Stimulated activated CD8-positive, alpha-beta memory T cell treated with anti-CD3 and anti-CD28 coated beads, Interleukin-7, amount 100 ng/mL, for 48 hours (primary cell): Measurements from ENCODE around the gene NFKBIA.
"Not testable (repeated sequence)": the region's sequence is repeated elsewhere in the genome, so short reads cannot be mapped to it uniquely, and the experiment has no call there.

Source experiments
- DNase-seq, 2 donors: peaks; one replicate each; pipeline ENCODE4 v3.0.0-alpha.2; 2020; ENCODE audit warnings: low read depth in 1 of 2; ENCODE audit errors: extremely low read depth in 1 of 2

The NFKBIA gene

DNA sequence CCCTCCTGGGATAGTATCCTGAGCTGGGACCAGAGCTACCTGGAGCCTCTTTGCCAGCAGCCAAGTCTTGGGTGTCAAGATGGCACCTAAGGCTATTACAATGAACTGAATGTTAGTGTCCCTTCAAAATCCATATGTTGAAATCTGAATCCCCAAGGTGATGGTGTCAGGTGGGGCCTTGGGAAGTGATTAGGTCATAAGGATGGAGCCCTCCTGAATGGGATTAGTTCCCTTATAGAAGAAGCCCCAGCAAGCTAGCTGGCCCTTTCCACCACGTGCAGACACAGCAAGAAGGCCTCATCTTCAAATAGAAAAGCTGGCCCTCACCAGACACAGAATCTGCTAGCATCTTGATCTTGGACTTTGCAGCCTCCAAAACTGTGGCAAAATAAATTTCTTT is 12.4 kb downstream of the NFKBIA start:
- no peak for DNase-seq

DNA sequence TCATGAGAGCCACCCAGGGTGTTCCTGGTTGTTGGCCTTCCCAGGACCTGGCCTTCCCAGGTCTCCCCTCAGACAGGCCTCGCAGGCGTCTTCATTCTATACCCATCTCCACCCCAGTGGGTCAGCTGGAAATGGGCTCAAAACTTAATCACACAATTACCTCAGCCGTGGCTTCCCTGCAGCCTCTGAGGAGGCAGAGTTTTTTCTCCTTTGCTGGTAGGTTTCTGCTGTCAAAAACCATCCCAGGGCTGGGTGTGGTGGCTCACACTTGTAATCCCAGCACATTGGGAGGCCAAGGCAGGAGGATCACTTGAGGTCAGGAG is 13.2 kb downstream of the NFKBIA start:
- no peak for DNase-seq

DNA sequence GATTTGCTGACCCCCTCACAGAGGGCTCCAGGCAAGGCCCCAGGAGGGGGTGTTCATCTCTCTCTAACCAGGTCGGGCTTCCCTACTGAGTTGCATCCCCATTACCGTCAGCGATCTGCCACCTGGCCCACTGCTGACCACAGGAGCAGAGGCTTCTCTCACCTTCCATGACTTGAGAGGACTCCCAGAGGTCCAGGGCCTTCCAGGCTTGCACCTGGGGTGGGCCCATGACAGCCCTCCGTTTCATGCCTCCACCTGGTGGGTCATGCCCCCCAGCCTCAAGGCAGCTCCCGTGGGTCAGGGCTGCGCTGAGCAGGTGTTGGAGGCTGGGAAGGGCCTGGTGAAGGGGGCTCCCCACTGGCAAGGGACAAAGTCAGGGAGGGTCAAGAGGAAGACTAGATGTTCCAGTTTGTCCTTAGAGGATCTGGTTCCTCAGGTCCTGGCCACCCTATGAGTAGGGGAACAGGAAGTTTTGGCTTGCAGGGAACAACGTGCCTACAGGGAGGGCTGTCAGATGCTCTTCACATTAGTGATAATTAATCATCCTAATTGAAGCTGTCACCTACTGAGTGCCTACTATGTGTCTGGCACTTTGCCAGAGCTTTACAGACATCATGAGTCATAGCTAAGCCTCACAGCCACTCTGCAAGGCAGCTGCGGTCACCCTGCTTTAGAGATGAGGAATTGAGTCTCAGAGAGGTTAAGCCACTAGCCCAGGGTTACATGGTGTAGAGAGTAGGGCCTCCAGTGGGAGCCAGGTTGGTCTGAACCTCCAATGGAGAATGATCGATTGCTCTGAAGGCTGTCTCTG is 13.8 kb downstream of the NFKBIA start:
- no peak for DNase-seq

DNA sequence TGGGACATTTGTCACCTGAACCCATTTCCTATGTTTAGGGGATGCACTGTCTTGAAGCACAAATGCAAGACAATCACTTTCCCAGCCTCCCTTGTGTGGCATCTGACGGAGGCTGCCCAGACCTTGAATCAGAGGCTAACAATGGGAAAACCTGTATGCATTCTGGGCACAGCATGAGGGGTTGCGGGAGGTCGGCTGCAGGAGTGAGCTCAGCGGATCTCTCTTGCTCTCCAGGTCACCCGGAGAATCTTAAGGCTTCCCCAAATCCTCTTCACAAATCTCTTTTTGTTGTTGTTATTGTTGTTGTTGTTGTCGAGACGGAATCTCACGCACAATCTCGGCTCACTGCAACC is 15.3 kb downstream of the NFKBIA start:
- no peak for DNase-seq

DNA sequence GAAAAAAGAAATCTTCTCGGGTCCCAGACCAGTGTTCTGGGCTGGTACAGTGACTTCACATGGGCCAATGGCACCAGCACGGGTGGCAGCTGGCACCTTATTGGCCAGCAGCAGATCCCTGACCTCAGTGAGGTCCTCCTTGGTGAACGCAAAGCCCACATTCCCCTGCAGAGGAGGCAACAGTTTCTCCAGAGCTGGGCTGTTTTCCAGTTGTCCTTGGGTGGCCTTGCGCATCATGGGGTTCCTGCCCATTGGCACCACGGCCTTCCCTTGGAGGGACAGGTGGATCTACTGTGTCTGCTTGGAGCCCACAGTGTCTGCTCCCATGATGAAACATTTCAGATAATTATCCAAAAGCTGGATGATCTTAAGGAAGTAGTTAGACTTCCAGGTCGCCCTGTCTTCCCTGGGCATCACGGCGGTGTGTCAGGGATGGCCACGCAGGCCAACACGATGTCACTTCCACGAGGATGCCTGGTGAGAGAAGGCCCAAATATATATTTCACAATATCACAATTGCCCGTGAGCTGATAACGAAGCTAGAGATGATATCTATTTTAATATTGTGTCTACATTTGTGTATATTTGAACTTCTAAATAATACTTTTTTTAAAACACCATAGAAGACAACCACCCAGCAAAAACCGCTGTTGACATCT is 15.8 kb downstream of the NFKBIA start:
- DNase-seq: no peak

- no peak for DNase-seq
Measured at GRCh38 chr14:35387713-35388579, 16.6 kb downstream of the NFKBIA start.

DNA sequence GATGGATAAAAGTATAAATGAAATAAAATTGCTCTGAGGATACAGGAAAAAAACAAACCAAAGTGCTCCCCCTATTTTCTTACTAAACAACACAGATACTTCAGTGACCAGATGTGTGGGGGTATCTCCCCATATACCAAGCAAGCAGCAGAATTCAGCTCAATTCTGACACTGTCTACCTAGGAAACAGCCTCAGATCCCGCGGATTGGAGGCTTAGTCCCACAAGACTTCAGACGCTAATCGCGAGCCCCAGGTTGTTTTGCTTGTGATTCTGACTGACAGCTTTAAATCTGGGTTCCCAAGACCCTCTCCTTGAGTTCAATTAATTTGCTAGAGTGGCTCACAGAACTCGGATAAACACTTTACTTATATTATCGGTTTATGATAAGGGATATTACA is 17.3 kb downstream of the NFKBIA start:
- no peak for DNase-seq

DNA sequence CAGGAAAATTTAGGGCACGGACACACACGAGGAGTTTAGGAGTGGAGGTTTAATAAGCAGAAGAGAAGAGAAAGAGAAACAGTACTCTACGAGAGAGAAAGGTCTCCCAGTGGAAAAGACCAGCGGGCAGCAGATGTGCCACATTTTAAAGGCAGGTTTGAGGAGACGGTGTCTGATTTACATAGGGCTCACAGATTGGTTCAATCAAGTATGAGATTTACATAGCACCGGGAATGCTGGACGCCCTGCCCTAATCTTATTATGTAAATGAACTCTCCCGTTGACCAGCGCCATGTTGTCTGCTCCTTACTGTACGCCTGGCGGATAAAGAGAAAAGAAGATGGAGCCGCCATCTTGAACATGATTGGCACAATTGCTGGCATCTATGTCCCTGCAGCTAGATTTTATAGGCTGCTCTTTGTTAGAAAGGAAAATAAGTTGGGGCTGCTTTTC is 17.9 kb downstream of the NFKBIA start:
- no peak for DNase-seq

DNA sequence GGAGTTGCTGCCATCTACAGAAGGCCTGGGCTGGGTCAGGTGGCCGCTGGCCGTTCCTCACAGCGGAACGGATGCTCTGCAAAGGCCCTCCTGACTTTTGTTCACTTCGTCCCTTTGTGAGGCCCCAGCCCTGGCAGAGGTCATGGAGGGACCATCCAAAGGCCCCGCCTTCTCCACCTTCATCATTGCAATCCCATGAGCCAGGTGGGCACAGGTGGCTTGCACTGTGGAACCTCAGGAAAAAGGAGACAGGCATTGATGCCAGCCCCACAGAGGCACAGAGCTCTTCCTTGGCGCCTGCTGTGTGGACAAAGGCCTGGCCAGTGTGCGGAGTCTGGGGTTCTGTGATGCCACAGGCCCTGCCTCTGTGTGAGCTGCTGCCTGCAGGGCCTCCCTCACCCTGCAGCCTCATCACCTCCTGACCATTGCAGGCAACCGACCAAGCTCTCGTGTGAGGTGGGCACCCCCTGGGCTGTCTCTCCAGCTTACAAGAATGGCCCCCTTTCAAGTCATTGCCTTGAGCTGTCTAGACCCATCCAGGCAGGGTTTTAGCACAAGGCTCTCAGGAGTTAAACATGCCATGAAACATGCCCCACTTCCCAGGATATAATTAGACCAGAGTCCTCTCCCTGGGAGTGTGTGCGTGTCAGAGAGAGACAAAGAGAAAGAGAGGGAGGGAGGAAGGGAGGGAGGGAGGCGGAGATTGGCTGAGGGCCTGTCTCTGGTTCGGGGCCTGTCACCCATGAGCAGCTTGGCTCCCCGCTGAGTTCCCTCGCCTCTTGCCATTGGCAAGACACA is 19.3 kb downstream of the NFKBIA start:
- no peak for DNase-seq

DNA sequence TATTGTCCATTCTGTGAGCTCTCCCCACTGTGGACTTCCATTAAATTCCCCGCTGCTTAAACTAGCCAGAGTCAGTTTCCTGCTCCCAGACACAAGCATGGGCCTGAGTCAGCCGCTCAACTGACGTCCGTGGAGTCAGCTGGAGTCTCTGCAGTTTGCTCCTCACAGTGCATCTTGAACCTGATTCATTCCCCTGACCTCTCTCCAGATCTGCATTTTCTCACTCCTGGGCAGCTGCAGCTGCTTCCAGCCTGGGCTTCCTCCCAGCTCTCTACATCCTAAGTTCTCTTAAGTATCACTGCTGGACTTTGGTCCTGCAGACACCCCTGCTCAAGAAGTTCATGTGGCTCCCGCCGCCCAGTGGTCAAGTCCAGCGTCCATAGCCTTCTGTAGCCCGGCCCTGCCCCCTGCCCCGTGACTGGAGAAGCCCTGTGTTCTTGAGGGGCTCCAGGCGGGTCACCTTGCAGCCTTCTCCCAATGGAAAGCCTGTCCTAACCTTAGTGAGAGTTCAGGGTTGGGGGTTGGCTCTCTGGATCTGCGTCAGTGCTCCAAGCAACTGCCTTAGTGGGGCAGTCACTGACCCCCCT is 20.0 kb downstream of the NFKBIA start:
- no peak for DNase-seq

DNA sequence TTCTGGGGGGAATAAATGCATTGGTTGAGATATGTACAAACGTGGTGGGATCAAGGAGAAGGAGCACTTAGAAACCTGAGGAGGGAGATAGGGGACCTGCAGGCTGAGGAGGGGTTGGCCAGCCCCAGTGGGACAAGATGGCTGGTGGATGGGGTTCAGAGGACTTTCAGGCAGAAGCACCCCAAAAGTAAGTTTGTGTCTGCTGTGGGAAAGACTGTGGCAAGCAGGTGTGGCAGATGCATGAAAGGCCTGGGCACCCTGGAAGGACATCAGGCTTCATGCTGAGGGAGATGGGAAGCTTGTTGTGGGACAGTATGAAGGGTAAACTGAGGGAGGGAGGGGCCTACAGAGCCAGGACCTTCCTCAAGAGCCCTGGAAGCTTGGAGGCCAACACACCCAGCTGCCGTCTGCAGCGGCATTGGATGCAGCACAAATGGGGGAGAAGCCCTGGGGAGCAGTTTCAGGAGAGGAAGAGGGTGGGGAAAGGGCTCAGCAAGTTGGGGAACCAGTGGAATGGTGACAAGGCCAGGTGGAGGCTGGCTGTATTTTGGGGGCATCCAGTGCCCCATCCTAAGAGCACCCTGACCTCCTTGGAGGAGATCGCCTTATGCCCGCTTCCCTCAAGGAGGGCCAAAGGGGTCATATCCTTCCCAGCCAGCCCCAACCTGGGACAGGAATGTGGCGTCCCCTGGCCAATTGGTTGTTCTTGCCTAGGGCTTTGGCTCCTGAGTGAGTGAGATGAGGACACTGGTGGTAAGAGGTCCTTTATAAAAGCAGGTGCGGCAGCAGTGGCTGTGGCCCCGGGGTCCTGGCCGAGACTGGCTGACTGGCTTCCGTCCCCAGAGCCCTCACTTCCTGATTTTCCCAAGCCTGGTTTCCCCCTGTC is 20.7 kb downstream of the NFKBIA start:
- no peak for DNase-seq

DNA sequence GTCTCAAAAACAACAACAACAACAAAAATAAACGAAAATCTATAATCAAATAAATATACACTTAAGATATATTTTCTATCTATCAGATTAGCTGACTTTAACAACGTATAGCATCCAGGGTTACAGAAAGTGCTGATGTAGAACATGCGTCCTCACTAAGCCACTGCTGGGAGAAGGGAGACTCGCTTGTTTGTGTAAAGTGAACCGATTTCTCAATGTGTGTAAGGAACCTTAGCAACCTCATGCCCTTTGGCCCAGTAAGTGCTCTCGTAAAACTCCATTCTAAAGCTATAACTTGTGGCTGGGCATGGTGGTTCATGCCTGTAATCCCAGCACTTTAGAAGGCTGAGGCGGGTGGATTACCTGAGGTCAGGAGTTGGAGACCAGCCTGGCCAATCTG is 23.8 kb downstream of the NFKBIA start:
- DNase-seq: no peak

- DNase-seq: not testable (repeated sequence)
Measured at GRCh38 chr14:35379234-35379933, 25.2 kb downstream of the NFKBIA start.

DNA sequence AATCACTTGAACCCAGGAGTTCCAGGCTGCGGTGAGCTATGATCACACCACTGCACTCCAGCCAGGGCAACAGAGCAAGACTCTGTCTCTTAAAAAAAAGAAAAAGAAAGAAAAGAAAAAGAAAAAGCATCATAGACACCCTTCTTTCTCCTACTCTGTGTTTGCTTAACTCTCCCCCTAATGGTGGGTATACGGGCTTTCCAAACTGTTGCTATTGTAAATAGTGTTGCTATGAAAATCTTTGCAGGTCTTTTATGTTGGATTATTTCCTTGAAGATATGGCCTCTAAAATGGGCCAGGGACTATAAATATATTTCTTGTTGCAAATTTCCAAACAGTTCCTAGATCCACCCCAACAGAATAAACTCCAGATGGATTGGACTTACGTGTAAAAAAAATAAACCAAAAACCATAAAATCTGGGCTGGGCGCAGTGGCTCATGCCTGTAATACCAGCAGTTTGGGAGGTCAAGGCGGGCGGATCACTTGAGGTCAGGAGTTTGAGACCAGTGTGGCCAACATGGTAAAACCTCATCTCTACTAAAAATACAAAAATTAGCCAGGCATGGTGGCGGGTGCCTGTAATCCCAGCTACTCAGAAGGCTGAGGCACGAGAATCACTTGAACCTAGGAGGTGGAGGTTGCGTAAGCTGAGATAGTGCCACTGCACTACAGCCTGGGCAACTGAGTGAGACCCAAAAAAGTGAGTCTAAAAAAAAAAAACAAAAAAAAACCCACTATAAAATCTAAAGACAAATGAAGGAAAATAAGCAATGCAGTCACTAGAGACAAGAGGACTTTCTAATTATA is 25.9 kb downstream of the NFKBIA start:
- DNase-seq: no peak

- DNase-seq: no peak
Measured at GRCh38 chr14:35375558-35376025, 29.0 kb downstream of the NFKBIA start.

DNA sequence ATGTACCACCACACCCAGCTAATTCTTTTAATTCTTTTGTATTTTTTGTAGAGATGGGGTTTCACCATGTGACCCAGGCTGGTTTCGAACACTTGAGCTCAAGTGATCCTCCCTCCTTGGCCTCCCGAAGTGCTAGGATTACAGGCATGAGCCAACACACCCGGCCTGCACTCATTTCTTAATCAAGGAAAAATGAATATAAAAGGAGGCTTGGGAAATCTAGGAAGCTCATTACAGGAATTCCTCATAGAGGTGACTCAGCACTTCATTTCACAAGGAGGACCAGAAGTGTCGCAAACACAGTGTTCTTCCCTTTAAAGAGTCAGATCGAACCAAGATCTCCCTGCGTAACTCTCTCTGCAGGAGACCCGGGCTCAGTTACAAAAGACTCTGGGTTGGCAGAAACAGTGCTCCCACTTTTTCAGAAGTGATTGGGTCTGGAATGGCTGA is 30.3 kb downstream of the NFKBIA start:
- DNase-seq: no peak

- not testable (repeated sequence) for DNase-seq
Measured at GRCh38 chr14:35373208-35373607, 31.3 kb downstream of the NFKBIA start.

- no peak for DNase-seq
Measured at GRCh38 chr14:35370969-35371368, 33.6 kb downstream of the NFKBIA start.
